Prostate gland (tissue), 2 donors: ENCODE data around the gene PPL. TPM values are rescaled to one million over a fixed set of nuclear protein-coding genes. Genes with fewer than 3 reads are reported as not detected.

ENCODE experiments used
- DNase-seq: peaks from one replicate; pipeline ENCODE4 v3.0.0-alpha.2; 2019; ENCODE audit warnings: low spot score
- H3K27ac ChIP-seq, 2 donors: fragments of 200-600 bp; sonication (generic); 2 replicates each; pipeline ENCODE4 v1.5.1; 2017 to 2019
- H3K27me3 ChIP-seq: fragments of 200-600 bp; sonication (generic); replicated peaks from 2 replicates; pipeline ENCODE4 v1.5.1; 2019; ENCODE audit not compliant: insufficient read depth
- H3K36me3 ChIP-seq, 2 donors: fragments of 200-600 bp; sonication (generic); 1 replicate in 1 of 2; 2 replicates in 1 of 2; pipeline versions ENCODE4 v1.5.1 to v1.8.1; 2017 to 2019
- H3K4me1 ChIP-seq: fragments of 200-600 bp; sonication (generic); replicated peaks from 2 replicates; pipeline ENCODE4 v1.5.1; 2019
- H3K4me3 ChIP-seq, 2 donors: fragments of 200-600 bp; sonication (generic); 2 replicates each; pipeline ENCODE4 v1.5.1; 2017 to 2019
- H3K9me3 ChIP-seq: fragments of 200-600 bp; sonication (generic); 2 replicates; pipeline ENCODE4 v1.5.1; 2017
- CTCF ChIP-seq, 4 experiments: fragments of 200-600 bp in 2 of 4; fragments of 450-650 bp in 2 of 4; sonication (generic) in 2 of 4; IDR thresholded peaks; 1 replicate in 3 of 4; 2 replicates in 1 of 4; pipeline ENCODE4 v1.5.1; 2016 to 2019; ENCODE audit warnings: antibody characterized with exemption in 4 of 4, mild to moderate bottlenecking in 2 of 4, moderate library complexity in 2 of 4
- POLR2A ChIP-seq: fragments of 450-650 bp; IDR thresholded peaks from one replicate; pipeline ENCODE4 v1.6.1; 2016; ENCODE audit warnings: antibody characterized with exemption, mild to moderate bottlenecking
- POLR2AphosphoS5 ChIP-seq: sonication (generic); formaldehyde crosslinking; IDR thresholded peaks from one replicate; pipeline ENCODE4 v1.6.1; 2017; ENCODE audit warnings: antibody characterized with exemption
- WGBS: methylation state at CpG from one replicate; pipeline ENCODE4 v1.1.5; 2018; 5-methylcytosine and 5-hydroxymethylcytosine counted together
- intact Hi-C: fragments of 100-400 bp; cut with DNase I; formaldehyde crosslinking; loops from one replicate; pipeline ENCODE4 v1.14.2; 2022
- total RNA-seq, 2 donors: library from RNA; depleted of rRNA; stranded (reverse); fragments of >200 nt; gene quantifications; one replicate each; pipeline ENCODE4 v1.1.0, GENCODE V29; 2016

Gene PPL
- total RNA-seq, 2 donors from 2014 or later = 39.4 to 64.3 TPM

GRCh38 chr16:4980691-4981090 lies 43.7 kb upstream of the PPL start:
- 70% methylated on average over 10 of the region's 10 CpGs for whole genome bisulfite sequencing

GRCh38 chr16:4979736-4980660 lies 43.0 kb upstream of the PPL start:
- TF ChIP-seq POLR2A = no peak
- TF ChIP-seq POLR2AphosphoS5 = no peak
- no peak for TF ChIP-seq CTCF (IDR thresholded peaks at IDR 0.05)
- H3K27ac ChIP-seq = no peak overlapping the region
- WGBS = 75% methylated on average over 25 of the region's 25 CpGs
- no peak overlapping the region for H3K4me3 ChIP-seq
- DNase-seq = no peak
- no peaks in the 10 kb centered on the region for H3K4me1 ChIP-seq
- no peaks in the 10 kb centered on the region for H3K36me3 ChIP-seq
- no peaks in the 10 kb centered on the region for H3K9me3 ChIP-seq
- no peaks in the 10 kb centered on the region for H3K27me3 ChIP-seq
- intact Hi-C loops = no loop called here

More at GRCh38 chr16:4980691-4981090, 43.7 kb upstream of the PPL start:
- TF ChIP-seq POLR2AphosphoS5 = no peak
- TF ChIP-seq POLR2A = no peak
- no peak for TF ChIP-seq CTCF (IDR thresholded peaks at IDR 0.05)
- intact Hi-C loops = no loop called here
- no peaks in the 10 kb centered on the region for H3K36me3 ChIP-seq
- no peaks in the 10 kb centered on the region for H3K4me1 ChIP-seq
- no peak overlapping the region for H3K27ac ChIP-seq
- H3K9me3 ChIP-seq = no peaks in the 10 kb centered on the region
- no peak for DNase-seq
- H3K27me3 ChIP-seq = no peaks in the 10 kb centered on the region
- no peak overlapping the region for H3K4me3 ChIP-seq

- no peak for DNase-seq
- no peak overlapping the region for H3K27ac ChIP-seq
- H3K4me1 ChIP-seq = no peaks in the 10 kb centered on the region
- H3K27me3 ChIP-seq = no peaks in the 10 kb centered on the region
- H3K9me3 ChIP-seq = no peaks in the 10 kb centered on the region
- TF ChIP-seq CTCF (IDR thresholded peaks at IDR 0.05) = no peak
- TF ChIP-seq POLR2A = no peak
- TF ChIP-seq POLR2AphosphoS5 = no peak
- 76% methylated on average over 7 of the region's 7 CpGs for WGBS
- H3K36me3 ChIP-seq = no peaks in the 10 kb centered on the region
- intact Hi-C loops = no loop called here
- H3K4me3 ChIP-seq = no peak overlapping the region
Observed at GRCh38 chr16:4979164-4979563, 42.2 kb upstream of the PPL start.

- no peak overlapping the region for H3K27ac ChIP-seq
- H3K4me3 ChIP-seq = no peak overlapping the region
- no peak for TF ChIP-seq CTCF (IDR thresholded peaks at IDR 0.05)
- TF ChIP-seq POLR2A = no peak
- no peak for TF ChIP-seq POLR2AphosphoS5
- no peaks in the 10 kb centered on the region for H3K36me3 ChIP-seq
- DNase-seq = no peak
- no peaks in the 10 kb centered on the region for H3K27me3 ChIP-seq
- 72% methylated on average over 5 of the region's 5 CpGs for WGBS
- intact Hi-C loops = no loop called here
- H3K9me3 ChIP-seq = no peaks in the 10 kb centered on the region
- H3K4me1 ChIP-seq = no peaks in the 10 kb centered on the region
Observed at GRCh38 chr16:4976611-4977145, 39.7 kb upstream of the PPL start.

GRCh38 chr16:4976079-4976478 lies 39.1 kb upstream of the PPL start:
- H3K27me3 ChIP-seq = no peaks in the 10 kb centered on the region
- no peak for TF ChIP-seq POLR2AphosphoS5
- TF ChIP-seq CTCF (IDR thresholded peaks at IDR 0.05) = no peak
- TF ChIP-seq POLR2A = no peak
- WGBS = 84% methylated on average over 2 of the region's 2 CpGs
- H3K36me3 ChIP-seq = no peaks in the 10 kb centered on the region
- H3K4me3 ChIP-seq = no peak overlapping the region
- DNase-seq = no peak
- no peaks in the 10 kb centered on the region for H3K9me3 ChIP-seq
- intact Hi-C loops = no loop called here
- no peaks in the 10 kb centered on the region for H3K4me1 ChIP-seq
- no peak overlapping the region for H3K27ac ChIP-seq
